HG02943 (cell line): ENCODE results near the gene KIAA1143.
A peak's percentile ranks its signal among the peaks of the same experiment; 100 is the strongest.

ENCODE experiments used
- ATAC-seq: cut with Tn5 transposase; IDR thresholded peaks from one replicate; pipeline ENCODE4 v1.9.1; 2021; ENCODE audit warnings: mild to moderate bottlenecking, low read depth, moderate library complexity; ENCODE audit not compliant: unreplicated experiment

KIAA1143 gene

GRCh38 chr3:44761424-44762169 is at the start of gene KIAA1143, which contains the start of gene KIF15:
KIAA1143 (minus strand) TSS chr3:44761619; CDS start chr3:44761602, 17 bp downstream.
KIF15 (plus strand) TSS chr3:44761794; CDS start chr3:44761866, 72 bp downstream.
- peak; percentile 93 for ATAC-seq

DNA sequence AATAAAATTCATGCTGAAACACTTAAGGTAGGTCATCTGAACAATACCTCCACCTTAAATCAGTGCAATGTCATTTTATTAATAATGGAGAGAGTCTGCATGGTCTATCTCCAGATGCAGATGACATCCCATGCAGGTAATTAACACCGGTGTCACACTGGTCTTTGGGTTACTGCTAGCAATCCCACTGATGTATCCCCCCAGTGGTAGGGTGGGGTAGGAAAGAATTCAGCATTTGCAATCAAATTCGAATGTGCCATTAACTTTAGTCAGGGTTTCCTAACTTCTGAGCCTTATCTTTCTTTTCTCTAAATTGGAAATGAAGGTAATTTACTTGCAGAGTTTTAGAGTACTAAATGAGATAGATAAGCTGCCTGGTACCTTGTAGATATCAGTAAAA is 44.5 kb upstream of the KIAA1143 start:
- no peak for ATAC-seq

DNA sequence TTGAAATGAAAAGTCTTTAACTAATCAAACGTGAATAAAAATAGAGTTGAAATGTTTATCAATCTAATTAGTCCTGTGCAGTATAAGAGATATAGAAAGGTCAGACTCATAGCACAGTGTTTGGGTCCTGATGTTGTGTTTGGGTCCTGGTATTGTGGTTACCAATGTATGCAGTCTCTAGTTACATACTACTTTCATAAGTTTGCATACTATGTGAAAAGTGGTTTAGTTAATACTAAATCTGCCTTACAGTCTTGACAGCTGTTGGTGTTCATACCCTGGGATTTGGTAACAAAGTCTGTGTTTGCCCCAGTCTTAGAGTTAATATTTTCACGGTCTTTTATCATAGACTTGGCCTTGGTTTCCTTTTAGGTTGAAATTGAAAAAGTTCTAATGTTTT is 41.9 kb upstream of the KIAA1143 start:
- peak; percentile 89 for ATAC-seq

GRCh38 chr3:44802011-44802410 is 40.6 kb upstream of the KIAA1143 start:
- no peak for ATAC-seq

GRCh38 chr3:44795197-44795596 is 33.8 kb upstream of the KIAA1143 start:
- no peak for ATAC-seq

DNA sequence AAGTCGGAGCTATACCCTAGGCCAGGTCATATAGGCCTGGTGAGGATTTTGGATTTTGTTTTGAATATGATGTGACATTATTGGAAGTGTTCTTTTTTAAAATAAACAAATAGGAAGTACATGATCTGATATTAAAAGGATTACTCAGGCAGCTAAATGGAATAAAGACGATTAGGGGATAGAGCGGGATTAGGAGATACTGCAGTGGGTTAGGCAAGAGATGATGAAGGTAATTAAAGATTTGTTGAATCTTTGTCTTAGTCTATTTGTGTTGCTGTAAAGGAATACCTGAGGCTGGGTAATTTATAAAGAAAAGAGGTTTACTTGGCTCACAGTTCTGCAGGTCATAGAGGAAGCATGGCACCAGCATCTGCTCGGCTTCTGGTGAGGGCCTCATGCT is 21.5 kb upstream of the KIAA1143 start:
- no peak for ATAC-seq

DNA sequence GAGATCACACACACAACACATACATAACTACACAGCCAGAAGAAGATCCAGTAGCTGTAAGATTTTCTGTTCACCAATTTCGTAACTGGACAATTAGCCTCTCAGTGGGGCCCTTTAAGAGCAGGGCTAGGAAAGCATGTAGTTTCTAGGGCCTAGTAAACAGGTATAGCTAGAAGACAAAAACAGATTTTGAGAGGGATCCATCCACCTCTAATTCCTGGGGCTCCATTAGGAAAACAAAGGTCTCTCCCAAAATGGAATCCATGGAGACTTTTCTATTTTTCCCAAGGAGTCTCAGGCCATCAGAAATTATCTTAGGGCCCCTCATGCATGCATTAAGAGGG is 10.7 kb upstream of the KIAA1143 start:
- no peak for ATAC-seq

- no peak for ATAC-seq
Measured at GRCh38 chr3:44771424-44772098, 10.1 kb upstream of the KIAA1143 start.

DNA sequence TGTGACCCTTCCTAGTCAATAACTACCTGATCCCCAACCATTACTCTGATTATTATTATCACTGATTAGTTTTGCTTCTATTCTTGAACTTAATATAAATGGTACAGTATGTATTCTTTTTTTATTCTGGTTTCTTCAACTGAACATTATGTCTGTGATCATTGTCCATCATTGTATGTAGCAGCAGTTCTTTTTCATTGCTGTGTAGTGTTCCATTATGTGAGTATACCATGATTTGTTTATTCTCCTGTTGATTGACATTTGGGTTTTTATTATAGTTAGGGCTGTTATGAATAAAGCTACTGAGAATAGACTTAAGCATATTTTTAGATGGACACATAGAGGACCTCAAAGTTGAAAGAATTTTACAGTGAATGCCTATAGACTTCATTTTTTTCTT is 2.8 kb upstream of the KIAA1143 start:
- no peak for ATAC-seq

GRCh38 chr3:44762690-44763089 is 1.3 kb upstream of the KIAA1143 start:
- ATAC-seq: no peak

DNA sequence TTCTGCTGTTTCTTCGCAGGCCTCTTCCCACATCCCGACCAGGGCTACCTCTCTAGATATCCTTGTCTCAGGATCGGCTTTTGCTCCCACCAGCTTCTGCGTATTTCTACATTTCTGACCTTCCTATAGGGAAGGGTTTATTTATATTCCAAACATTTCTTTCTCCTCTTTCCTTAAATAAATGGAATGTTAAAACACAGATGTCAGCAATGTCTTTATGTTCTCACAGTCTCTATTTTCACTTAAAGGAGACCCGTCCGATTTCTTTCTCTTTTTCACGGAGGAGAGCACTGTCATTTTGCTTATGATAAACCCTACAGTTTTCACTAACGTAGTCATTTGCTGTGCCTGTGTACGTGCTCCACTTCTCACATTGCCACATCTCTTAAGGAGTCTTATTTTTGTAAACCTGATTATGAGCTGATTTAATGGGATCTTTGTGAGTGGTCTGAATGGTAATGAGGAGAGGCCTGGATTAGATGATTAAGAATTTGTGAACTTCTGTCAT is 805 bp upstream of the KIAA1143 start:
- peak; percentile 20 for ATAC-seq

- no peak for ATAC-seq
Measured at GRCh38 chr3:44761101-44761423, 357 bp downstream of the KIAA1143 start.

GRCh38 chr3:44734646-44735168 is 26.7 kb downstream of the KIAA1143 start:
- no peak for ATAC-seq

DNA sequence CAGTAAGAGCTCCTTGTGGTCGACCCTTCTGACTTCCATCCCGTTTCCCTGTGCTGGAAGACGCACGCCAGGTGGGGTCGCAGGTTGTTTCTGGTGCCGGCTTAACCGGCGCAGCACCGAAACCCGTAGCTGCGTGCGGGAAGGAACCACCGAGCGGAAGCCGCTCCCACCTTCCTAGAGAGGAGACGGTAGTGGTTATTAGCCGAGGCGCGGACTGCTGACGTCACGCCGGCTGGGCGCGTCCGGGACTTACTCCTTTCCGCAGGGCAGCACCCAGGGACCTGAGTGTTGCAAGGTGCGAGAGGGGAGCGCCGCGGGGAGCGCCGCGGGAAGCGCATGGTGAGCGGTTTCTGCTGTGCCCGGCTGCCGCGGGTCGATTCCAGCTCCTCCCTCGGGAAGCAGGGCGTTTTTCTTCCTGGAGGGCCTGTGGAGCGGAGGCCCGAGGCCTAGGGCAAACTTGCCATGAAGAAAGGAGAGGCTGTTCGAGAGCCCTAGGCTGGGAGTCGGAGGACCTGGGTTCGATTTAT is 32.0 kb downstream of the KIAA1143 start, which contains the start of gene ZNF501:
ZNF501 (plus strand) TSS at position 252 of the 527 bp plus-strand sequence. CDS start 4,787 bp downstream, outside the sequence.
- no peak for ATAC-seq

GRCh38 chr3:44722103-44722401 is 39.4 kb downstream of the KIAA1143 start:
- ATAC-seq: no peak

GRCh38 chr3:44721231-44722102 is 40.0 kb downstream of the KIAA1143 start:
- no peak for ATAC-seq

GRCh38 chr3:44712455-44713075 is 48.9 kb downstream of the KIAA1143 start, which contains the start of gene ZNF502:
ZNF502 (plus strand) TSS chr3:44712660; CDS start chr3:44720262, 7,602 bp downstream.
- no peak for ATAC-seq
